ENCODE results near the gene ACE2. TPM values are rescaled to one million over a fixed set of nuclear protein-coding genes. Genes with fewer than 3 reads are reported as not detected.

Gene ACE2
- polyA plus RNA-seq, 1 donor (not counting 4 experiments of a cell fraction or from before 2014, with no cell fraction given) = 0.51 TPM

- no peaks in the 10 kb centered on the region for H4K20me1 ChIP-seq (ENCODE audit: control insufficient read depth, extremely low read depth, insufficient read depth, low read length)
- no peak overlapping the region for H3K27ac ChIP-seq (ENCODE audit: control insufficient read depth, insufficient read depth, low read length)
- FAIRE-seq (no peak), DNase-seq (ENCODE audit: low read depth, low spot score) (no peak)
- no peak overlapping the region for H3K4me3 ChIP-seq (ENCODE audit: control insufficient read depth in 2 of 3, extremely low read depth in 1 of 3, insufficient read depth in 2 of 3, low read depth in 1 of 3, low read length in 3 of 3)
- no peaks in the 10 kb centered on the region for H3K36me3 ChIP-seq (ENCODE audit: control insufficient read depth in 2 of 2, extremely low read depth in 1 of 2, insufficient read depth in 2 of 2, low read length in 2 of 2)
- no peak overlapping the region for H3K9ac ChIP-seq (ENCODE audit: control insufficient read depth, extremely low read depth, insufficient read depth, low read length)
- dilution Hi-C loops (cut with MboI; ENCODE audit: extremely low pct_ligation_motif_present, low sequenced_read_pairs) = no loop called here
- no peak overlapping the region for H2AFZ ChIP-seq (ENCODE audit: control insufficient read depth, low read length)
- H3K27me3 ChIP-seq (ENCODE audit: control insufficient read depth, extremely low read depth, insufficient read depth, low read length) = no peaks in the 10 kb centered on the region
- H3K4me1 ChIP-seq (ENCODE audit: control insufficient read depth, extremely low read depth, insufficient read depth, low read length) = peaks cover 17% of the 10 kb centered on the region
- no peaks in the 10 kb centered on the region for H3K79me2 ChIP-seq (ENCODE audit: control insufficient read depth, insufficient read depth, low read length)
- no peaks in the 10 kb centered on the region for H3K9me3 ChIP-seq (ENCODE audit: control insufficient read depth, low read depth, low read length)
- TF ChIP-seq EZH2 (IDR thresholded peaks at IDR 0.05; ENCODE audit: low read length) (no peak), CTCF (optimal IDR thresholded peaks at IDR 0.05 in 1 of 3, IDR thresholded peaks at IDR 0.05 in 1 of 3, conservative IDR thresholded peaks at IDR 0.05 in 1 of 3; ENCODE audit: extremely low read depth in 1 of 3, insufficient read depth in 2 of 3, low read length in 3 of 3) (no peak)
- no peak overlapping the region for H3K4me2 ChIP-seq (ENCODE audit: control insufficient read depth, extremely low read depth, insufficient read depth, low read depth, low read length)
- H3K9me1 ChIP-seq (ENCODE audit: control insufficient read depth, extremely low read depth, insufficient read depth, low read length) = no peaks in the 10 kb centered on the region
Measured at GRCh38 chrX:15514279-15514678, 86.5 kb downstream of the ACE2 start.

GRCh38 chrX:15512401-15512965 is 88.3 kb downstream of the ACE2 start:
- Histone ChIP-seq H3K79me2 (ENCODE audit: control insufficient read depth, insufficient read depth, low read length) (no peaks in the 10 kb centered on the region), H2AFZ (ENCODE audit: control insufficient read depth, low read length) (no peak overlapping the region), H3K27me3 (ENCODE audit: control insufficient read depth, extremely low read depth, insufficient read depth, low read length) (no peaks in the 10 kb centered on the region), H3K9ac (ENCODE audit: control insufficient read depth, extremely low read depth, insufficient read depth, low read length) (no peak overlapping the region), H3K4me3 (ENCODE audit: control insufficient read depth in 2 of 3, extremely low read depth in 1 of 3, insufficient read depth in 2 of 3, low read depth in 1 of 3, low read length in 3 of 3) (no peak overlapping the region), H3K9me1 (ENCODE audit: control insufficient read depth, extremely low read depth, insufficient read depth, low read length) (no peaks in the 10 kb centered on the region), H3K4me1 (ENCODE audit: control insufficient read depth, extremely low read depth, insufficient read depth, low read length) (peaks cover 17% of the 10 kb centered on the region), H3K36me3 (ENCODE audit: control insufficient read depth in 2 of 2, extremely low read depth in 1 of 2, insufficient read depth in 2 of 2, low read length in 2 of 2) (no peaks in the 10 kb centered on the region), H3K27ac (ENCODE audit: control insufficient read depth, insufficient read depth, low read length) (peak overlapping the region; percentile 19), H3K9me3 (ENCODE audit: control insufficient read depth, low read depth, low read length) (no peaks in the 10 kb centered on the region), H4K20me1 (ENCODE audit: control insufficient read depth, extremely low read depth, insufficient read depth, low read length) (no peaks in the 10 kb centered on the region), H3K4me2 (ENCODE audit: control insufficient read depth, extremely low read depth, insufficient read depth, low read depth, low read length) (no peak overlapping the region)
- dilution Hi-C loops (cut with MboI; ENCODE audit: extremely low pct_ligation_motif_present, low sequenced_read_pairs) = no loop called here
- TF ChIP-seq CTCF (optimal IDR thresholded peaks at IDR 0.05 in 1 of 3, IDR thresholded peaks at IDR 0.05 in 1 of 3, conservative IDR thresholded peaks at IDR 0.05 in 1 of 3; ENCODE audit: extremely low read depth in 1 of 3, insufficient read depth in 2 of 3, low read length in 3 of 3) = no peak
- no peak for TF ChIP-seq EZH2 (IDR thresholded peaks at IDR 0.05; ENCODE audit: low read length)
- FAIRE-seq (peak; percentile 67), DNase-seq (ENCODE audit: low read depth, low spot score) (no peak)
